ENCODE data around the gene EYS.

Gene EYS

DNA sequence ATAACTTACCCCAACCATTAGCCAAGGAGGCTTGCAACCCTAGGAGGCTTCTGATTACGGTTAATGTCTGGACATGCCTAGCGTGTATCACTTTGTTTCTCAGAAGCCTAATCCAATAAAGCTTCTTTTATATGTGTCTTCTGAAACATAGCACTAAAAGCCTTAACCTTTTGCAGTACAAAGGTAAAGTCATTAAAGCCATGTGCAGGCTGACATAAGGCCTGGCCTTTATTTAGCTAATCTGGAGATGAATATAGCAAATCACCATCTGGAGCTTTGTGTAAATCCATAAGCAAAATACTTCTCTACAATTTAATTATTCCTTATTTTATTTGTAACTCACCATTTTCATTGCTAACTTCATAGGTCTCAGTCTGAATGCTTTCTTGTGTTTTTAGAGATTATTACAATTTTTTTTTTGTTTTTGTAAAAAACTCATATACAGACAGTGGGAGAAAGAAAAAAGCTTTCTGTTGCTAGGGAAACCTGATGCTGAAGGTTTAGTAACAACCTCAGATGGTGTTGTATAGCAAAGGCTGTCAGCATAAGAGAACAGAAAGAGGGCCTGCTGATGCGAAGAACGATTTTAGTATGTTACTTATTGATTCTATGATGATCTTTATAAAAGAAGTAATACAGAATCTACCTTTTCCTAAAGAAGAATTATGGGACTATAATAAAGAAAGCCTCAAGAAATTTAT lies at the start of gene EYS:
Gene EYS, minus strand, starts transcription at position 101 of the 701 bp plus-strand sequence. CDS start 211,816 bp downstream, outside the sequence.
- DNase-seq (ENCODE audit: low spot score), result peak; percentile 24

DNA sequence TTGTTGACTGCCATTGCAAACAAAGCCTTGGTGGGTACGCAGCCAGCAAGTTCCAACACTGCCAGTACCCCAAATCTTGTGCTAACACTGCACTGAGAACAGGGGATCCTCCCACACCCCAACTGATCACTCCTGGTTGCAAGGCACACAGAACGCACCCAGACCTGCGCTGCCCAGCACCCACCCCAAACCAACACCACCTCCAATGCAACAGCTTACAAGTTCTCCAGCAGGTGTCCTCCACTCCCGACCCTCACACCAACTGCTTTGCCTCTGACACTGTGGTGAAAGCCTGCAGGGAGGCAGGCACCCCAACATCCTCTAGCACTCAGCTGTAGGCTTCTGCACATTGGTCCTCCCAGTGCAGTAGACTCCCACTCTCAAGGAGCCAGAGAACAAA lies 39.3 kb upstream of the EYS start:
- DNase-seq (ENCODE audit: low spot score), result no peak

DNA sequence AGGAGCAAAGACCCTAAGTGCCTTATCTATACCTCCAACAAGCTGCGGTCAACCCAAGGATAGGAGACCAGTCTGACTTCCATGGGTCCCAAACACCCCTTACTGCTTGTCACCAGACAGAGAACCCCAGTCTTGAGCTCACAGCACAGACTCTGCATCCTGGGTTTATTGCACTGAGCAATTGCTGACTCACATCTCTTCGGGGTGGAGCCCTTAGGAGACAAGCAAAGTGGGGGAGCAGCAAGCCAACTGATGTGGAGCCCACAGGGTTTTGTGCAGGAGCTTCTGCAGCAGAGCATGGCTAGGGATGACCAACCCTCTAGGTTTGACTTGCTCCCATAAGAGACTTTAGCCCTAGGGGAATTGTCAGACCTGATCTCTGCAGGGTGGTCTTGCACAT lies 38.6 kb upstream of the EYS start:
- DNase-seq (ENCODE audit: low spot score), result no peak

- no peak for DNase-seq (ENCODE audit: low spot score)
Observed at GRCh38 chr6:65728879-65729479, 22.0 kb upstream of the EYS start.

DNA sequence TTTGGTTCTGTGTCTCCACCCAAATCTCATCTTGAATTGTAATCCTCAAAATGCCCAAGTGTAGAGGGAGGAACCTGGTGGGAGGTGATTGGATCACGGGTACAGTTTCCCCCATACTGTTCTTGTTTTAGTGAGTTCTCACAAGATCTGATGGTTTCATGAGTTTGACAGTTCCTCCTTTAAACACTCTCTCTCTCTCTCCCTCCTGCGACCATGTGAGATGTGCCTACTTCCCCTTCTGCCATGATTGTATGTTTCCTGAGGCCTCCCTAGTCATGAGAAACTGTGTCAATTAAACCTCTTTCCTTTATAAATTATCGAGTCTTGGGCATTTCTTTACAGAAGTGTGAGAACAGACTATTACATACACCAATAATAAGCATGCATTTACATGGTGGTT lies 12.1 kb upstream of the EYS start:
- no peak for DNase-seq (ENCODE audit: low spot score)

DNA sequence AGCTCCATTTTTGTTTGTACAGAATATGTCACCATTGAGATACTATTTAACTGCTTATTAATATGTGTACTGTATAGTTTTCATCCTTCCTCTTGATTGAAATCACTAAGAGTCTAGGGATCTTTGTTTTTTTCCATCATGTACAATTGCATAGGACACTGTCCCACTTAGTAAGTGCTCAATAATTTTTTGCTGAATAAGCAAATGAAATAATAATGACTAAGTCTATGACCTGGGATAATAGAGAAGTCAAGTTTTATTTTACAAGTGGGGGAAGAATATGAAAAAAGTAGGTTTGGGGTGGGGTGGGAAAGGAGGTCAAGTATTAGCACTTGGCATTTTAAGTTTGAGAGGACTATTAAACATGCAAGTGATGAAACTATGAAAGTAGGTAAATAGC lies 4.5 kb upstream of the EYS start:
- no peak for DNase-seq (ENCODE audit: low spot score)

GRCh38 chr6:65709099-65709830 lies 2.2 kb upstream of the EYS start:
- DNase-seq (ENCODE audit: low spot score), result no peak

- no peak for DNase-seq (ENCODE audit: low spot score)
Observed at GRCh38 chr6:65708162-65708561, 1.1 kb upstream of the EYS start.

GRCh38 chr6:65706436-65706835 lies 590 bp downstream of the EYS start:
- DNase-seq (ENCODE audit: low spot score), result no peak

DNA sequence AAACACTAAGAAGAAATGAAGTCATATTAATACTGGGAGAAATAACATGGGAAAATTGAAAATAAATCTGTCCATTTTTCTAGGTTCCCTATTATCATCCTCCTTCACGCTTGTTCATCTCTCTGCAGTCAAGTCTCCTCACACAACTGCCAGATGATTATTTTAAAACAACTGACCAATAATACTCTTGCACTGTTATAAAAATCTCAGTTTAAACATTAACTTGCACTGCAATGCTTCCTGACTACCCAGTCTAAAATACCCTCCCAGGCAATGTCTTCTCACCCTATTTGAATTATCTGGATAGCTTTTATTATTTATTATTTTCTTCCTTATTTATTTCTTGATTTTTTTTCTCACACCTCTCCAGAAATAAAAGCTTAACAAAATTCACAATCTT lies 5.7 kb downstream of the EYS start:
- no peak for DNase-seq (ENCODE audit: low spot score)

GRCh38 chr6:65700561-65700960 lies 6.5 kb downstream of the EYS start:
- DNase-seq (ENCODE audit: low spot score), result no peak

- DNase-seq (ENCODE audit: low spot score), result no peak
Observed at GRCh38 chr6:65692109-65692508, 14.9 kb downstream of the EYS start.

DNA sequence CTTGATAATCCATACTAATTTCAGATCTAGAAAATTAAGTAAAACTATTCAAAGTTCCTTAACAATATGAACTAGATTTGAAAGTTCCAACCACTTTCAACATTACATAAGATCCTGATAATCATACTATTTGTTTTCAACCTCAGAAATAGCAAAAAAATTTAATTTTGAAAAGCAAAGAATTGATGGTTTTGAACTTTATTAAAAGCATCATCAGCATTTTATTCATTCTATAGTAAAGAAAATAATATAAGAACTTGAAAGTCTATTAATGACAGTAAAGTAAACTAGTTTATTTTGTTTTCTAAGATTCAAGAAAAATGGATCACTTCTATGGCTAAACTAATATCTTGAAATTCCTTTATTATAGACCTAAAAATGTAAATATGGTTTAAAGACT lies 26.8 kb downstream of the EYS start:
- no peak for DNase-seq (ENCODE audit: low spot score)

GRCh38 chr6:65671922-65672321 lies 35.1 kb downstream of the EYS start:
- no peak for DNase-seq (ENCODE audit: low spot score)

GRCh38 chr6:65667916-65668656 lies 38.9 kb downstream of the EYS start:
- DNase-seq (ENCODE audit: low spot score), result no peak

DNA sequence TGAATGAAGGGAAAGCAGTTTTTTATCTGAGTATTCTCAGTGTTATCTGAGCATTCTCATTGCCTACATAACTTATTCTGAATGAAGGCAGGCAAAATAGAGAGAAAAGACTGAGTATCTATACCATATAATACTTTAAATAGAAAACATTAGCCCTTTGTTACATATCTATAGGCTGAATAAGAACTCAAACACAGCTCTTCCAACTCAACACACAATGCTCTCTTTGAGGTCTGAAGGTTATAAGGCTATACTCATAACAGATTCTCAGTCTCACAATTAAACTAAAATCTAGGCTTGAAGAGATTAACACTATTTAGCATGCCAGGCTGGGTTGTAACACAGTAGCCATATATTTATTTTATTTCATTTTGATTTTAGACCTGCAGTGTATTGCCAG lies 56.9 kb downstream of the EYS start:
- DNase-seq (ENCODE audit: low spot score), result no peak

DNA sequence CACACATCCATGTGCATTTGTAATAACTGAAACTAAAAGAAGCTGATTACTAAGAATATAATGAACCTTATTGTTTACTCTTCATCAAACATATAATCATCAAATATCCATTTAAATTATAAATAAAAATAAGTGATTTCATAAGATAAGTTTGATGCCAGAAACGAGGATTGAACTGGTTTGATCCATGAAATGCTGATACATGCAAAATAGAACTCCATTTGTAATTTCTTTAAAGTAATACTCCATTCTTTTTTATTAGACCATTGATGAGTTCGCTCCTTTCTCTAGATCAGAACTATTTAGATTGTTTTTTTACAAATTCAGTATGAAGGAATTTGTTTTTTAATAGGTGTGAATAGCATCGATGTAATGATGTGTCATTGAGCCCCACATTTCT lies 57.6 kb downstream of the EYS start:
- DNase-seq (ENCODE audit: low spot score), result no peak

DNA sequence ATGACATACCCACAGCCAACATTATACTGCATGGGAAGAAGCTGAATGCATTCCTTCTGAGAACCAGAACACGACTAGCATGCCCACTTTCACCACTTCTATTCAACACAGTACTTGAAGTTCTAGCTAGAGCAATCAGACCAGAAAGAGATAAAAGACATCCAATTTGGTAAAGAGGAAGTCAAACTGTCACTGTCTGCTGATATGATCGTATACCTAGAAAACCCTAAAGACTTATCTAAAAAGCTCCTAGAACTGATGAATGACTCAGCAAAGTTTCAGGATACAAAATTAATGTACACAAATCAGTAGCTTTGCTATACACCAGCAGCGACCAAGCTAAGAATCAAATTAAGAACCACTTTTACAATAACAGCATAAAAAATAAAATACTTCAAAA lies 60.5 kb downstream of the EYS start:
- no peak for DNase-seq (ENCODE audit: low spot score)

GRCh38 chr6:65642776-65643175 lies 64.2 kb downstream of the EYS start:
- no peak for DNase-seq (ENCODE audit: low spot score)

DNA sequence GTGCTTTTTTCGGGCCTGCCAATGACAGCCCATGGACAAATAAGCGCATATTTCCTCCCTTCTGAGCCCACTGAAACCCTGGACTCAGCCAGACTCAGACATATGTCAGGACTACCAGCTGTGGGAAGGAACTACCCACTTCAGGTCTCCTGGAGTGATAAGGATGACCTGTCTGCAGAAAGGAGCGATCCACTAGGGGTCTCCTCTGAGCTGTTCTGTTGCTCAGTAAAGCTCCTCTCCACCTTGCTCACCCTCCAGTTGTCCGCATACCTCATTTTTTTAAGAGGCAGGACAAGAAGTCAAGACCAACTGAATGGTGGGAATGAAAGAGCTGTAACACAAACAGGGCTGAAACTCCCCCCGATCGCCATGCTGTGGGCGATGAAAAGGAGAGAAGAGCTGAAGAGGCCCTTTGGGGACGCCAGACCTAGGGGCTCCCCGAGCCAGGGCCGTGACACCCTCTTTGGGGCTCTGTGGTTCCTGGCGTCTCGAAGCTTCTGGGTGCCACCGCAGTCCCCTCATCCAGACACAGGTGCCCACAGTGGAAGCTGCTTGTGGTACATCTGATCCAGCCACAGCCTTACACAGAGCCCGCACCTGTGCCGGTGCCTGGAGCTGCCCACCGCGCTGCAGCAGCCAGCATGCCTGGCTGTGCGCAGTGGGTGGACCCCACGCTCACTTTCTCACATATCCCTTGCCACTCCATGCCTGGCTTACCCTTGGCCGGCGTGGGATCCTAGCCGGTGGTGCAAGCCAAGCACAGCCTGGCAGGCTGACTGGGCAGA lies 68.8 kb downstream of the EYS start:
- no peak for DNase-seq (ENCODE audit: low spot score)

GRCh38 chr6:65637289-65638046 lies 69.6 kb downstream of the EYS start:
- no peak for DNase-seq (ENCODE audit: low spot score)

Data from Ammon's horn (tissue), 1 donor.